ENCODE measurements around the gene FAM24B. TPM values are rescaled to one million over a fixed set of nuclear protein-coding genes. Genes with fewer than 3 reads are reported as not detected.

FAM24B gene
- total and polyA plus RNA-seq, 4 donors: 0.21 to 2.0 (median 0.84) TPM; not detected in 1

- 90% methylated on average over 12 of the region's 12 CpGs for WGBS
- no peak overlapping the region for H3K9ac ChIP-seq (ENCODE audit: low read depth in 1 of 2, low read length in 2 of 2)
- TF ChIP-seq TAF1 (conservative IDR thresholded peaks at IDR 0.05) (no peak), CTCF (IDR thresholded peaks at IDR 0.05; ENCODE audit: low read depth, low read length, missing input control) (no peak), NR2F2 (IDR thresholded peaks at IDR 0.05) (no peak), REST (IDR thresholded peaks at IDR 0.05) (no peak), RAD21 (IDR thresholded peaks at IDR 0.05) (no peak), FOXA1 (IDR thresholded peaks at IDR 0.05) (no peak), HNF4A (conservative IDR thresholded peaks at IDR 0.05) (no peak), JUND (IDR thresholded peaks at IDR 0.05) (no peak), RXRA (IDR thresholded peaks at IDR 0.05) (no peak), FOXA2 (IDR thresholded peaks at IDR 0.05) (no peak), ATF3 (IDR thresholded peaks at IDR 0.05) (no peak), YY1 (IDR thresholded peaks at IDR 0.05) (no peak), EGR1 (IDR thresholded peaks at IDR 0.05; ENCODE audit: low read depth in 2 of 2) (no peak), MAX (IDR thresholded peaks at IDR 0.05) (no peak), HNF4G (IDR thresholded peaks at IDR 0.05) (no peak), SP1 (IDR thresholded peaks at IDR 0.05) (no peak), ZBTB33 (IDR thresholded peaks at IDR 0.05) (no peak), GABPA (IDR thresholded peaks at IDR 0.05 in 1 of 2, conservative IDR thresholded peaks at IDR 0.05 in 1 of 2) (no peak)
Measured at GRCh38 chr10:122849900-122850605, 29.3 kb downstream of the FAM24B start.

More at GRCh38 chr10:122849900-122850605, 29.3 kb downstream of the FAM24B start:
- H3K27me3 ChIP-seq (ENCODE audit: control insufficient read depth in 4 of 4, insufficient read depth in 4 of 4, low read length in 3 of 4): no peaks in the 10 kb centered on the region
- peaks cover 0 to 4% (median 1%) of the 10 kb centered on the region in 4 donors for H3K4me1 ChIP-seq (ENCODE audit: control insufficient read depth in 4 of 4, insufficient read depth in 4 of 4, low read length in 3 of 4)
- no peak overlapping the region for H3K27ac ChIP-seq (ENCODE audit: low read depth in 1 of 2, low read length in 2 of 2)
- H3K9me3 ChIP-seq (ENCODE audit: control insufficient read depth in 4 of 4, low read length in 3 of 4): no peaks in the 10 kb centered on the region
- no peaks in the 10 kb centered on the region for H3K36me3 ChIP-seq (ENCODE audit: control insufficient read depth in 4 of 4, insufficient read depth in 3 of 4, low read depth in 1 of 4, low read length in 3 of 4)
- DNase-seq (ENCODE audit: low spot score): no peak
- H3K4me3 ChIP-seq (ENCODE audit: low read depth in 1 of 3, low read length in 3 of 3): no peak overlapping the region

Data from liver (tissue), 9 donors.